Stimulated activated CD4-positive, alpha-beta T cell treated with anti-CD3 and anti-CD28 coated beads, Interleukin-12 subunit alpha, Interleukin-12 subunit beta, amount 100 ng/mL, for 24 hours (primary cell): Measurements from ENCODE around the gene AHI1.

ENCODE experiments used
- DNase-seq, 2 experiments: peaks; one replicate each; pipeline ENCODE4 v3.0.0-alpha.2; 2020; ENCODE audit warnings: low read depth in 2 of 2

Gene AHI1

GRCh38 chr6:135296715-135297114 lies 200.8 kb downstream of the AHI1 start:
- DNase-seq, result no peak

GRCh38 chr6:135295085-135295484 lies 202.5 kb downstream of the AHI1 start:
- no peak for DNase-seq

- no peak for DNase-seq
These were observed 206.1 kb downstream of the AHI1 start for GRCh38 chr6:135291288-135292076.

GRCh38 chr6:135289816-135290215 lies 207.7 kb downstream of the AHI1 start:
- no peak for DNase-seq

GRCh38 chr6:135286962-135287538 lies 210.5 kb downstream of the AHI1 start:
- no peak for DNase-seq

- DNase-seq, result no peak
These were observed 212.4 kb downstream of the AHI1 start for GRCh38 chr6:135285165-135285564.

GRCh38 chr6:135283926-135284325 lies 213.6 kb downstream of the AHI1 start:
- no peak for DNase-seq

GRCh38 chr6:135282395-135282794 lies 215.1 kb downstream of the AHI1 start:
- no peak for DNase-seq

GRCh38 chr6:135281964-135282363 lies 215.6 kb downstream of the AHI1 start:
- no peak for DNase-seq

GRCh38 chr6:135281227-135281626 lies 216.3 kb downstream of the AHI1 start:
- no peak for DNase-seq

- DNase-seq, result no peak
These were observed 217.0 kb downstream of the AHI1 start for GRCh38 chr6:135280375-135281136.

- DNase-seq, result no peak
These were observed 220.1 kb downstream of the AHI1 start for GRCh38 chr6:135277422-135277821.

- no peak for DNase-seq
These were observed 222.8 kb downstream of the AHI1 start for GRCh38 chr6:135274561-135275293.

GRCh38 chr6:135271626-135272025 lies 225.9 kb downstream of the AHI1 start:
- DNase-seq, result no peak

- no peak for DNase-seq
These were observed 226.6 kb downstream of the AHI1 start for GRCh38 chr6:135270676-135271536.

GRCh38 chr6:135269481-135269891 lies 228.1 kb downstream of the AHI1 start:
- no peak for DNase-seq

GRCh38 chr6:135268740-135269139 lies 228.8 kb downstream of the AHI1 start:
- no peak for DNase-seq

- DNase-seq, result no peak
These were observed 229.3 kb downstream of the AHI1 start for GRCh38 chr6:135268263-135268662.

- DNase-seq, result no peak
These were observed 230.5 kb downstream of the AHI1 start for GRCh38 chr6:135267085-135267484.

- DNase-seq, result no peak
These were observed 230.9 kb downstream of the AHI1 start for GRCh38 chr6:135266675-135267074.

GRCh38 chr6:135265278-135265677 lies 232.3 kb downstream of the AHI1 start:
- DNase-seq, result no peak
